Pancreas (tissue), 10 donors: ENCODE measurements around the gene KRTAP10-6. TPM values are rescaled to one million over a fixed set of nuclear protein-coding genes. Genes with fewer than 3 reads are reported as not detected.
"Not testable (repeated sequence)": the region's sequence is repeated elsewhere in the genome, so short reads cannot be mapped to it uniquely, and the experiment has no call there.

Experiments used
- ATAC-seq, 4 donors: fragments of 200-7000 bp; cut with Tn5 transposase; one replicate each; pipeline versions ENCODE4 v1.8.0 to v1.9.1; 2020; ENCODE audit warnings: mild to moderate bottlenecking in 4 of 4, moderate library complexity in 4 of 4
- DNase-seq, 6 donors: peaks; one replicate each; pipeline ENCODE4 v3.0.0-alpha.2; 2020
- FAIRE-seq: peaks from 2 replicates; lab custom pipeline; 2012; peaks lifted over from hg19 to GRCh38; lab: Jason Lieb, UNC
- H3K27ac ChIP-seq, 4 donors: fragments of 200-600 bp; sonication (generic); 1 replicate in 3 of 4; 2 replicates in 1 of 4; pipeline versions ENCODE4 v1.5.0 to v1.8.0; 2020
- H3K27me3 ChIP-seq, 4 donors: fragments of 200-600 bp; one replicate each; pipeline ENCODE4 v1.8.0; 2021
- H3K36me3 ChIP-seq, 3 donors: fragments of 200-600 bp; sonication (generic) in 1 of 3; one replicate each; pipeline versions ENCODE4 v1.5.0 to v1.8.0; 2020 to 2021
- H3K4me1 ChIP-seq, 3 donors: fragments of 200-600 bp; one replicate each; pipeline ENCODE4 v1.8.0; 2021
- H3K4me3 ChIP-seq, 4 donors: fragments of 200-600 bp; sonication (generic) in 2 of 4; one replicate each; pipeline versions ENCODE4 v1.5.0 to v1.8.0; 2020 to 2021
- H3K9me3 ChIP-seq, 4 donors: fragments of 200-600 bp; one replicate each; pipeline ENCODE4 v1.8.0; 2021
- WGBS, 2 donors: extraction: QIAGEN DNeasy Blood & Tissue Kit; methylation state at CpG; one replicate each; pipeline ENCODE4 v1.1.7; 2013; 5-methylcytosine and 5-hydroxymethylcytosine counted together
- intact Hi-C, 3 donors: fragments of 100-400 bp; cut with DNase I; formaldehyde crosslinking; loops; one replicate each; pipeline versions ENCODE4 v1.11.1 to v1.14.2; 2022
- polyA plus RNA-seq, 2 donors: library from polyadenylated mRNA; stranded (reverse); fragments of 200-250 nt; gene quantifications; one replicate each; pipeline ENCODE4 v1.2.3, GENCODE V29; 2013
- total RNA-seq, 6 donors: library from RNA; stranded (reverse); fragmentation: NEBNext Ultra II Directional in 4 of 6; extraction: Animal tissue kit (Norgen Biotek cat#: 25700) in 4 of 6; gene quantifications; one replicate each; pipeline versions ENCODE4 v1.2.1 to v1.2.4, GENCODE V29; 2021 to 2023
- TF ChIP-seq, protein P1 (sequence below), 4 donors: fragments of 200-600 bp; sonication (generic) in 3 of 4; IDR thresholded peaks; one replicate each; pipeline versions ENCODE4 v1.5.0 to v1.8.0; 2021; ENCODE audit warnings: antibody characterized with exemption in 4 of 4
- donor health status: healthy with polysubstance abuse.
- donor health status: DM: no; HTN: no; CAD: no; lungs with moderate emphysema.
- donor health status: DM: no; HTN: no; CAD: no.
- donor health status: control.
- donor health status: control.
- donor health status: Bipolar disorder and iron deficiency.
- donor health status: DM: yes; HTN: yes; CAD: no.
- donor health status: DM: no; HTN: no; CAD: no.
- donor health status: DM: no; HTN: no; CAD: no.
- donor health status: DM: yes; HTN: yes; CAD: no.

KRTAP10-6 gene
- total and polyA plus RNA-seq, 8 donors, result not detected

DNA sequence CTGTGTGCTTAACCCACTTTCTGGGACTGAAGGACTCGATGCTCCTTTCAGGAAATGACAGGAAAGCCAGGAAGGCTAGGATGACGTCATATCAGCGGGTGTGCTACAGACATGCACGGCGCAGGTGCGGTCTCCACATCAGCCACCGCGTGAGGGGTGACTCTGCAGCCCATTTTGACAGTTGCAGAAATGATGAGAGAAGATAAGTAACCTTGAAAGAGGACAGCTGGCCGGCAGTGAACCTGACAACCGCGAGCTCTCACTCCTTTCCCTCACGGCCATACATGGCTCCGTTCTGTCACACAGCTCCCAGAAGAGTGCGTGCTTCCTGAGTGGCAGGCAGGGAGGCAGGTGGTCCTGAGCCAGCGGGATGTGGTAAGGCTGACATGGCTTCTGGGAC is 10.2 kb downstream of the KRTAP10-6 start:
- FAIRE-seq (no peak), ATAC-seq (no peak), DNase-seq (no peak)
- Histone ChIP-seq H3K9me3 (no peaks in the 10 kb centered on the region), H3K27me3 (peaks cover 0 to 11% (median 0%) of the 10 kb centered on the region in 4 donors), H3K4me3 (no peak overlapping the region), H3K4me1 (no peaks in the 10 kb centered on the region), H3K27ac (no peak overlapping the region), H3K36me3 (no peaks in the 10 kb centered on the region)
- intact Hi-C loops, result no loop called here
- WGBS, 2 donors, result 65 to 75% methylated on average over 15 of the region's 15 CpGs
- TF ChIP-seq, protein P1, sequence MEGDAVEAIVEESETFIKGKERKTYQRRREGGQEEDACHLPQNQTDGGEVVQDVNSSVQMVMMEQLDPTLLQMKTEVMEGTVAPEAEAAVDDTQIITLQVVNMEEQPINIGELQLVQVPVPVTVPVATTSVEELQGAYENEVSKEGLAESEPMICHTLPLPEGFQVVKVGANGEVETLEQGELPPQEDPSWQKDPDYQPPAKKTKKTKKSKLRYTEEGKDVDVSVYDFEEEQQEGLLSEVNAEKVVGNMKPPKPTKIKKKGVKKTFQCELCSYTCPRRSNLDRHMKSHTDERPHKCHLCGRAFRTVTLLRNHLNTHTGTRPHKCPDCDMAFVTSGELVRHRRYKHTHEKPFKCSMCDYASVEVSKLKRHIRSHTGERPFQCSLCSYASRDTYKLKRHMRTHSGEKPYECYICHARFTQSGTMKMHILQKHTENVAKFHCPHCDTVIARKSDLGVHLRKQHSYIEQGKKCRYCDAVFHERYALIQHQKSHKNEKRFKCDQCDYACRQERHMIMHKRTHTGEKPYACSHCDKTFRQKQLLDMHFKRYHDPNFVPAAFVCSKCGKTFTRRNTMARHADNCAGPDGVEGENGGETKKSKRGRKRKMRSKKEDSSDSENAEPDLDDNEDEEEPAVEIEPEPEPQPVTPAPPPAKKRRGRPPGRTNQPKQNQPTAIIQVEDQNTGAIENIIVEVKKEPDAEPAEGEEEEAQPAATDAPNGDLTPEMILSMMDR (IDR thresholded peaks at IDR 0.05), result no peak

- no peak overlapping the region for H3K4me3 ChIP-seq
- H3K27ac ChIP-seq, result no peak overlapping the region
- intact Hi-C loops, result no loop called here
- FAIRE-seq (no peak), ATAC-seq (no peak), DNase-seq (no peak)
- TF ChIP-seq, protein P1 (IDR thresholded peaks at IDR 0.05), result no peak
- no peaks in the 10 kb centered on the region for H3K36me3 ChIP-seq
- no peaks in the 10 kb centered on the region for H3K9me3 ChIP-seq
- 78 to 86% methylated on average over 3 of the region's 3 CpGs for WGBS, 2 donors
- no peaks in the 10 kb centered on the region for H3K4me1 ChIP-seq
- peaks cover 0 to 10% (median 0%) of the 10 kb centered on the region in 4 donors for H3K27me3 ChIP-seq
Measured at GRCh38 chr21:44581158-44581557, 11.1 kb downstream of the KRTAP10-6 start.

DNA sequence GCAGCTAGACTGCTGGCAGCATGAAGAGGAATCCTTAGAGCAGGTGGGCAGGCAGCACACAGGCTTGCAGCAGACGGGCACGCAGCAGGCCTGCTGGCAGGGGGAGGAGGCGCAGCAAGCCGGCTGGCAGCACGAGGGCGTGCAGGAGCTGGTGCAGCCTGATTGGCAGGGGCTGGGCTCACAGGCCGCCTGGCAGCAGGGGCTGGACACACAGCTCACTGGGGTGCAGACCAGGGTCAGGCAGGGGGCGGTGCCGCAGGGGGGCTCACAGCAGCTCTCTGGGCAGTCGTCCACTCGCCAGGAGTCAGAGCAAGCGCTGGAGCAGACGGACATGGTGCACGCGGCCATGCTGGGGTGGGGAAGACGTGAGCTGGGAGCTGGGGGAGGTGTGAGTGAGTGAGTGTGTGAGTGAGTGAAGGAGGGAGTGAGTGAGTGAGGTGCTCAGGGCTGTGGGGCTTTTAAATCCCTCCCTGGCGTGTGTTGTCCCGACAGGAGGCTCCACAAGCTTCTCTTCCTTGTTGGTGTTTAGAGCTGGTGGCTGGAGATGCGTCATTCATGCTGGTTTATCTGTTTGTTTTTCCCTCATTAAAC is 12.0 kb downstream of the KRTAP10-6 start, which contains the start of gene KRTAP10-5:
KRTAP10-5 (minus strand) TSS at position 374 of the 591 bp plus-strand sequence; CDS start at position 348, 26 bp downstream.
- ATAC-seq, H3K27me3 ChIP-seq: not testable (repeated sequence)
- 24 to 40% methylated on average over 16 to 19 of the region's 19 CpGs for WGBS, 2 donors

GRCh38 chr21:44579833-44580144 is 12.5 kb downstream of the KRTAP10-6 start:
- Histone ChIP-seq H3K9me3 (no peaks in the 10 kb centered on the region), H3K36me3 (no peaks in the 10 kb centered on the region), H3K27ac (no peak overlapping the region), H3K4me1 (no peaks in the 10 kb centered on the region), H3K27me3 (peaks cover 0 to 5% (median 0%) of the 10 kb centered on the region in 4 donors), H3K4me3 (no peak overlapping the region)
- 48 to 53% methylated on average over 7 of the region's 7 CpGs for WGBS, 2 donors
- TF ChIP-seq, protein P1 (IDR thresholded peaks at IDR 0.05), result no peak
- ATAC-seq (no peak), FAIRE-seq (no peak), DNase-seq (no peak)
- intact Hi-C loops, result no loop called here

More for the DNA sequence above, 12.0 kb downstream of the KRTAP10-6 start, which contains the start of gene KRTAP10-5:
- H3K4me3 ChIP-seq, FAIRE-seq, H3K9me3 ChIP-seq, intact Hi-C loops, H3K27ac ChIP-seq, DNase-seq, H3K4me1 ChIP-seq, H3K36me3 ChIP-seq: not testable (repeated sequence)

- FAIRE-seq (no peak), ATAC-seq (no peak), DNase-seq (no peak)
- TF ChIP-seq, protein P1 (IDR thresholded peaks at IDR 0.05), result no peak
- intact Hi-C loops, result no loop called here
- Histone ChIP-seq H3K4me1 (no peaks in the 10 kb centered on the region), H3K27me3 (peaks cover 0 to 5% (median 0%) of the 10 kb centered on the region in 4 donors), H3K4me3 (no peak overlapping the region), H3K27ac (no peak overlapping the region), H3K9me3 (no peaks in the 10 kb centered on the region), H3K36me3 (no peaks in the 10 kb centered on the region)
- WGBS, 2 donors, result 62 to 69% methylated on average over 12 to 22 of the region's 22 CpGs
Measured at GRCh38 chr21:44579056-44579832, 13.1 kb downstream of the KRTAP10-6 start.
